OCI-LY3 (cell line): ENCODE measurements around the gene CCDC69.

Source experiments
- CTCF ChIP-seq: fragments of 200-600, 300-600 bp; sonication (generic); IDR thresholded peaks from 2 replicates; pipeline ENCODE4 v1.5.1; 2014; ENCODE audit warnings: antibody characterized with exemption, low read length, low read depth
- EZH2phosphoT487 ChIP-seq: fragments of 200-600 bp; shearing (Covaris generic); IDR thresholded peaks from 2 replicates; pipeline ENCODE4 v1.6.1; 2018; ENCODE audit warnings: antibody characterized with exemption, mixed run types, low read depth

GRCh38 chr5:151173711-151174611 is 49.9 kb downstream of the CCDC69 start:
- TF ChIP-seq CTCF (no peak), EZH2phosphoT487 (no peak)
